NCI-H1417 (cell line): ENCODE results near the gene PLRG1.
"Not testable (repeated sequence)": the region's sequence is repeated elsewhere in the genome, so short reads cannot be mapped to it uniquely, and the experiment has no call there.

Experiments used
- DNase-seq, 3 experiments: peaks; one replicate each; lab custom pipeline; 2025; lab: John Stamatoyannopoulos, UW

Gene PLRG1

GRCh38 chr4:154549894-154550790, at the start of gene PLRG1:
PLRG1 (minus strand) TSS chr4:154550400; CDS start chr4:154550308, 92 bp downstream.
- DNase-seq, result peak; percentile 89 to 98 (median 94)

- DNase-seq, result no peak
These were observed 47.9 kb upstream of the PLRG1 start for GRCh38 chr4:154597798-154598774.

GRCh38 chr4:154597281-154597680, 47.1 kb upstream of the PLRG1 start:
- not testable (repeated sequence) for DNase-seq

- no peak for DNase-seq
These were observed 45.6 kb upstream of the PLRG1 start for GRCh38 chr4:154595807-154596206.

GRCh38 chr4:154594343-154594742, 44.1 kb upstream of the PLRG1 start:
- not testable (repeated sequence) for DNase-seq

GRCh38 chr4:154593868-154594267, 43.7 kb upstream of the PLRG1 start:
- DNase-seq, result no peak

GRCh38 chr4:154591890-154592289, 41.7 kb upstream of the PLRG1 start:
- no peak for DNase-seq

GRCh38 chr4:154590329-154591006, 40.3 kb upstream of the PLRG1 start, which contains the start of gene FGA:
FGA (minus strand) TSS chr4:154590742; CDS start chr4:154590687, 55 bp downstream.
- no peak for DNase-seq

- DNase-seq, result no peak
These were observed 39.3 kb upstream of the PLRG1 start for GRCh38 chr4:154589296-154590197.

GRCh38 chr4:154588198-154588597, 38.0 kb upstream of the PLRG1 start:
- no peak for DNase-seq

GRCh38 chr4:154586296-154587033, 36.3 kb upstream of the PLRG1 start:
- no peak for DNase-seq

GRCh38 chr4:154585369-154586018, 35.3 kb upstream of the PLRG1 start:
- no peak for DNase-seq

- DNase-seq, result no peak
These were observed 34.1 kb upstream of the PLRG1 start for GRCh38 chr4:154584259-154584658.

- DNase-seq, result no peak
These were observed 33.5 kb upstream of the PLRG1 start for GRCh38 chr4:154583677-154584076.

- no peak for DNase-seq
These were observed 33.0 kb upstream of the PLRG1 start for GRCh38 chr4:154583230-154583629.

- DNase-seq, result no peak
These were observed 32.5 kb upstream of the PLRG1 start for GRCh38 chr4:154582723-154583122.

- no peak for DNase-seq
These were observed 29.7 kb upstream of the PLRG1 start for GRCh38 chr4:154579927-154580326.

GRCh38 chr4:154578919-154579318, 28.7 kb upstream of the PLRG1 start:
- DNase-seq, result no peak

GRCh38 chr4:154577324-154577723, 27.1 kb upstream of the PLRG1 start:
- DNase-seq, result no peak

- DNase-seq, result no peak
These were observed 24.1 kb upstream of the PLRG1 start for GRCh38 chr4:154574311-154574710.
